RKO (cell line): Measurements from ENCODE around the gene LDHAL6A.

ENCODE experiments used
- DNase-seq: peaks from one replicate; pipeline ENCODE4 v3.0.0-alpha.2; 2016; ENCODE audit warnings: low spot score

Gene LDHAL6A

DNA sequence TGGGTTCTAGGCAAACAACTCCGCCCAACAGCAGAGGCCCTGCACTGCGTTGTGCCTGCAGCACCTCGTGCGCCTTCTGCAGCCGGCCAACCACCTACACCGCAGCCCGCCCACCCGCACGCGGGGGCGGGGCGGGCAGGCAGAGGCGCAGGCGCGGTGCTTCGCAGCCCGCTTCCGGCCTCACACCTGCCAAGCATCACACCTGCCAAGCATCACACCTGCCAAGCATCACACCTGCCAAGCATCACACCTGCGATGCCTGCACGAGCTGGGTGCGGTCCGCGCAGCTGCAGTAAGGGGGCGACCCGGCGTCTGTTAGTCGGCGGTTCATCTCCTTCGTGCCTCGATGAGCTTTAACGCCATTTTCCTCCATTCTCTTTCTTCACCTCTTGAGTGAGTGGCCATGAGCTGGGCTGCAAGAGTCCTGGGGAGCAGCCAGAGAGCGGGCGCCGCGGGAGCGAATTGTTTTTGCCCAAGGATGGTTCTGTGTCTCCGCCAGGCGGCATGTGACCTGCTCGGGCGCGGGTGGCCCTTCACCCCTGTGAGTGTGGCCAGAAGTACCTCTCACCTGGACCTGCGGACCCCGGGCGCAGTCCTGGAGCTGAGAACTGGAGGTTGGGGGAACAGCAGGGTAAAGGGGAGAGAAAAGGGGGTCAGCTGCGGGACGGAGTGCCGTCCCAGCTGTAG lies at the start of gene LDHAL6A:
Gene LDHAL6A (plus strand): TSS at position 171 of the 687 bp plus-strand sequence. CDS start 825 bp downstream, outside the sequence.
- no peak for DNase-seq

DNA sequence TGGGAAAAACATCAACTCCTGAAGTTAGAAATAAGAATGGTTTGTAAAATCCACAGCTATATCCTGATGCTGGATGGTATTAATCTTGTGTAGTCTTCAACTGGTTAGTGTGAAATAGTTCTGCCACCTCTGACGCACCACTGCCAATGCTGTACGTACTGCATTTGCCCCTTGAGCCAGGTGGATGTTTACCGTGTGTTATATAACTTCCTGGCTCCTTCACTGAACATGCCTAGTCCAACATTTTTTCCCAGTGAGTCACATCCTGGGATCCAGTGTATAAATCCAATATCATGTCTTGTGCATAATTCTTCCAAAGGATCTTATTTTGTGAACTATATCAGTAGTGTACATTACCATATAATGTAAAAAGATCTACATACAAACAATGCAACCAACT lies 48.3 kb upstream of the LDHAL6A start:
- peak; percentile 54 for DNase-seq

DNA sequence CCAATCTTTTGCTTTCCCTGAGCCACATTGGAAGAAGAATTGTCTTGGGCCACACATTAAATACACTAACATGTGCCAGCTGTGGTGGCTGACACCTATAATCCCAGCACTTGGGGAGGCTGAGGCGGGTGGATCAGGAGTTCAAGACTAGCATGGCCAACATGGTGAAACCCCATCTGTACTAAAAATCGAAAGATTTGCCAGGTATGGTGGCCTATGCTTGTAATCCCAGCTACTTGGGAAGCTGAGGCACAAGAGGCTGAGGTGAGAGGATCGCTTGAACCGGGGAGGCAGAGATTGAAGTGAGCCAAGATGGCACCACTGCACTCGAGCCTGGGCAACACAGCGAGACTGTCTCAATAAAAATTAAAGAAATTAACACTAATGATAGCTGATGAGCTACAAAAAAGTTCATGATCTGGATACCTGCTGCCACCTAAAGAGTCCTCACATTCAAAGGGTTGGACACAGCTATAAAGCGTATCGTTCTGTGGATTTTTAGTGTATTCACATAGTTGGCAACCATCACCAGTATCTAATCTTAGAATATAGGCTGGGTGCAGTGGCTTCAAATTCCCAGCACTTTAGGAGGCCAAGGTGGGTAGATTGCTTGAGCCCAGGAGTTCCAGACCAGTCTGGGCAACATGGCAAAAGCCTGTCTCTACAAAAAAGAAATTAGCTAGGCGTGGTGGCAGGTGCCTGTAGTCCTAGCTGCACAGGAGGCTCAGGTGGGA lies 46.9 kb upstream of the LDHAL6A start:
- DNase-seq: no peak

DNA sequence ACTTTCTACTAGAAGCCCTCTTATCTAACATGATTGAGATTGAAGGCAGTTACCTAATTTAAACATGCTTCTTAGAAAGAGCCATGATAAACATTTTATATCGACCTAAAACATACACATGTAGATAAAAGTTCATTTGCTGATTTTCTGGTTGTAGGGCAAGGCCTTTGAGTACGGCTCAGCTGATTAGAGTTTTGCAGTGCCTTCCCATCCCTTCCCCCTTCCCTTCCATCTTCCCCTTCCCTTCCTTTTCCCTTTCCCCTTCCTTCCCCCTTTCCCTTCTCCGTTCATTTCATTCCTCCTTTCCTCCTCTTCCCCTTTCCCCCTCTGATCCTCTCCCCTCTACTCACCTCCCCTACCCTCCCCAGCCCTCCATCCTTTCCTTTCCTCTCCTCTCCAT lies 39.2 kb upstream of the LDHAL6A start:
- no peak for DNase-seq

DNA sequence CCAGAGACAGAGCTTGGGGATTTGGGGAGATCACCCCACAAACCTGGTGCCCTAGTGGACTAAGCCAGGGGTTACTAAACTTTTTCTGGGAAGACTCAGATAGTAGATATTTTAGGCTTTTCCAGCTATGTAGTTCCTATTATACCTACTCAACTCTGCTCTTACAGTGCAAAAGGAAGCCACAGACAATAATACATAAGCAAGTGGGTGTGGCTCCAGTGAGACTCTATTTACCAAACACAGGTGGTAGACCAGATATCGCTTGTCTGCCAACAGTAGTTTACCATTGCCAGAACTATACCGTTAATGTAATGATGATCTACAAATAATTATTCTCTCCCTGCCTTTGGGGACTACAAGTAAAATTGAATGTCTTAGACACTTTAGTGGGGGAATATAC lies 36.6 kb upstream of the LDHAL6A start:
- no peak for DNase-seq

DNA sequence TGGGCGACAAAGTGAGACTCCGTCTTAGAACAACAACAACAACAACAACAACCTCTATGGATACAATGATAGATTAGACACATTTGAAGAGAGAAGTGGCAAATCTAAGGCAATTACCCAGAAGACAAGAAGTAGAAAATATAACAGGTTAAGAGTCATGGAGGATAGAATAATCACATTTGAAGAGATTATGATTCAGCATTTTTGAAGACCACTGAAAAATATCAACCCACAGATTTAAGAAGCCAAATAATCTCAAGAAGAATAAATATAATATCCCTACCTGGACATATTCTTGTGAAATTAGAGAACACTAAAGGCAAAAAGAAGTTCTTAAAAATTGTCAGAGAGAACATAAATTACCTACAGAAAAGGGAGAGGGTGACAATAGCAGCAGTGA lies 35.6 kb upstream of the LDHAL6A start:
- no peak for DNase-seq

DNA sequence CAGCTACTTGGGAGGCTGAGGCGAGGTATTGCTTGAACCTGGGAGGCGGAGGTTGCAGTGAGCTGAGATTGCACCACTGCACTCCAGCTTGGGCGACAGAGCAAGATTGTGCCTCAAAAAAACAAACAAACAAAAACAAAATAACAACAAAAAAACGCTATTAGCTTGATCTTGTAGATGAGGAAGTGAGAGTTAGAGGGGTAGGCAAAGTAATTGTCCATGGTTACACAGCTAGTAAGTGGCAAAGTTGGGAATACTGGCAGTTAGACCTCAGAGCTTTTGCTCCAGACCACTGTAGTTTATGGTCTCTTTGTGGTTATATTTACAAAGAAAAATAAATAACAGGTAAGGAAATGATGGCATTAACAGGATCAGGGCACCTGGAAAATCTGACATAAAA lies 28.4 kb upstream of the LDHAL6A start:
- no peak for DNase-seq

DNA sequence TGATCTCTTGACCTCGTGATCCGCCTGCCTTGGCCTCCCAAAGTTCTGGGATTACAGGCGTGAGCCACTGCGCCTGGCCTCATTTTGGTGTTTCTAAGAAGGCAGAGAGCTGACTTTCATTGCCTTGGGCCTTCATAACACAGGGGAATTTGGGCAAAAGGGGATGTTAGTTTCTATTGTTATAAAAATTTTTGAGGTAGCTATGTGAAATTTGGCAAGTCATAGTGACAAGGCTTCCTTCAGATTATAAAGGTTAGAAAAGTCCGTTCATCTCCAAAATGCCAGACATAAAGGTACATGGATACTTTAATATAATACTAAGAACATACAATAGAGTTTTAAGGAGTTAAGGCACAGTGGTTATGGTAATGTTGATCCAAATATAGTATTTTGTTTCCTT lies 26.3 kb upstream of the LDHAL6A start:
- DNase-seq: no peak

DNA sequence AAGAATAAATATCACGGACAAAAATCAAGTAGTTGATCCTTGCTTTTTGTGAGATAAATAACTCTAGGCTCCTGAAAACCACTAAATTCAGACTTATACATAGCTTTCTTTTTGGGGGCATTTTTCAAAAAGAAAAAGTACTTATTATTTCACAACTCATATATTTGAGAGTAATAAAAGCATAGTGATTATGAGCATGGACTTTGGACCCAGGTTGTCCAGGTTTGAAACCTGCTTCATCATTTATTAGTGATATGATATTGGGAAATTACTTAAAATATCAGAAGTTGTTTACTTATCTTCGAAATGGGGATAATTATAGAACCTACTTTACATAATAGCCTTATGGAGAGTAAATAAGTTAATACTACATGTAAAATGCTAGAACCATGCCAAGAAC lies 17.0 kb upstream of the LDHAL6A start:
- no peak for DNase-seq

DNA sequence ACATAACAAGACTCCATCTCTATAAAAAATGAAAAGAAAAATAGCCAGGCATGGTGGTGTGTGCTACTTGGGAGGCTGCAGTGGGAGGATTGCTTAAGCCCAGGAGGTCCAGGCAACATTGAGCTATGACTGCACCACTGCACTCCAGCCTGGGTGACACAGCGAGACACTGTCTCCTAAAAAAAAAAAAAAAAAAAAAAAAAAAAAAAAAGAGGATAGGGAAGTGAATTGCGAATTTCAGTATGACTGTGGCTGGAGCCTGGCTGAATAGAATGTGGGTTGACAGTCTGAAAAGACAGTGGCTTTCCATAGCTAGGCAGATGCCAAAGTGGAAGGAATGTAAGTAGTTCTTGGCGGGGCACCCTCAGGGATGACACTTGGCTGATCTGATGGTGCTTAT lies 6.4 kb upstream of the LDHAL6A start:
- DNase-seq: no peak

DNA sequence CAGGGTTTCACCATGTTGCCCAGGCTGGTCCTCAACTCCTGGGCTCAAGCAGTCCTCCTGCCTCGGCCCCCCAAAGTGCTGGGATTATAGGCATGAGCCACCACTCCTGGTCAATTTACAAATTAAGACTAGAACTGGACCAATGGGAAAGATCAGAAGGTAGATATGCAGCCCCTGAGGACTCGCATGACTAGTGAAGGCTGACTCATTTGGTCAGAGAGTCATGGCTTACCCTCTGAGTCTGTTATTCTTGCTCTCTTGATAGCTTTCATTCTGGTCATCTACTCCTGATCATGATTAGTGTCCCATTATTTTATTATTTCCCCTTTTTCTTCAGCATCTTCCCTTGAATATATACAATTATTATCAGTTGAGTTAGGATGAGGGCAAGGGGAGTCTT lies 2.7 kb upstream of the LDHAL6A start:
- peak; percentile 63 for DNase-seq

DNA sequence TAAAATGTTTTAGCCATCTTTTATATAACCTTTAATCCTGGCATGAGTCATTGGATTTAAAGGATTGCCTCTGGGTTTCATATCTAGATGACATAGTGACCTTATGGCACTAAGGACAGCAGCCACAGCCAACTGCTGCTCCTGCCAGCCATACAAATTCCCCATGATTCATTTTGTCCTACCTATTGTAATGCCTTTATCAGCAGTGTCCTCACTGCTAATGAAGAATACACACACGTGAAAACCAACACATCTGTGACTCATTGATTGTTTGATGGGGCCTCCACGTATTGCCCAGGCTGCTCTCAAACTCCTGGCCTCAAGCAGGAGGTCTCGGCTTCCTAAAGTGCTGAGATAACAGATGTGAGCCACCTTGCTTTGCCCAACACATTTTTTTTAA lies 1.8 kb downstream of the LDHAL6A start:
- DNase-seq: peak; percentile 3

DNA sequence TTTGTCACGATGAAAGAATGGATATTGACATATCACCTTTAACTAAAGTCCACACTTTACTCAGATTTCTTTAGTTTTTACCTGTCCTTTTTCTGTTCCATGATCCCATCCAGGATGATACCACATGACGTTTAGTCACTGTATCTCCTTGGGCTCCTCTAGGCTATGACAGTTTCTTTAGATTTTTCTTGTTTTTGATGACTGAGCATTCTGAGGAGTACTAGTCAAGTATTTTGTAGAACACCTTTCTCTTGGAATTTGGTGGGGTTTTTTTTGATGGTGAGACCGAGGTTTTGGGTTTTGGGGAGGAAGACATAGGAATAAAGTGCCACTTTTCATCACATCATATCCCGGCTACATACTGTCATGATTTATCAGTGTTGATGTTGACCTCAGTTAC lies 4.0 kb downstream of the LDHAL6A start:
- DNase-seq: no peak

DNA sequence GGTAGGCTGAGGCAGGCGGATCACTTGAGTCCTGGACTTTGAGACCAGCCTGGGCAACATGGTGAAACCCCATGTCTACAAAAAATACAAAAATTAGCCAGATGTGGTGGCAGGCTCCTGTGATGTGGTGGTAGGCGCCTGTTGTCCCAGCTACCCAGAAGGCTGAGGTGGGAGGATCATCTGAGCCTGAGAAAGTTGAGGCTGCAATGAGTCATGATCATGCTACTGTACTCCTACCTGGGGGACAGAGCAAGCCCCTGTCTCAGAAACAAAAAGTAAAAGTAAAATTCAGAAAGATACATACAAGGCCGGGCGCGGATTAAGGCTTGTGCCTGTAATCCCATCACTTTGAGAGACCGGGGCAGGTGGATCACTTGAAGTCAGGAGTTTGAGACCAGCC lies 6.3 kb downstream of the LDHAL6A start:
- DNase-seq: no peak

DNA sequence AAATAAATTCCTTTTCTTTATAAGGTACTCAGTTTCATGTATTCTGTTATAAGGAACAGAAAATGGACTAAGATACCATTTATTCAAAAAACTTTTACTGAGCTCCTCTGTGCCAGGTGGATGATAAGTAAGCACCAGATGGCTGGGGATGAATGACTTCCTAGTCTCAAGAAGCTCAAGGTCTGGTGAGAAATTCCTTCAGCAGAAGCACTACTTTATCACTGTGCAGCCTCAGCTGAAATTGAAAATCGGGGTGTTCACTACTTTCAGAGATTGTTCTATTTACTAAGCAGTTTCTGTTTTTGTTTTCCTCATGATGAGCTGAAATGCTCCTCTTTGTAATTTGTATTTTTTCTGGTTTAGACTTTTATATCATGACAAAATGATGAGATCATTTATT lies 7.8 kb downstream of the LDHAL6A start:
- no peak for DNase-seq

DNA sequence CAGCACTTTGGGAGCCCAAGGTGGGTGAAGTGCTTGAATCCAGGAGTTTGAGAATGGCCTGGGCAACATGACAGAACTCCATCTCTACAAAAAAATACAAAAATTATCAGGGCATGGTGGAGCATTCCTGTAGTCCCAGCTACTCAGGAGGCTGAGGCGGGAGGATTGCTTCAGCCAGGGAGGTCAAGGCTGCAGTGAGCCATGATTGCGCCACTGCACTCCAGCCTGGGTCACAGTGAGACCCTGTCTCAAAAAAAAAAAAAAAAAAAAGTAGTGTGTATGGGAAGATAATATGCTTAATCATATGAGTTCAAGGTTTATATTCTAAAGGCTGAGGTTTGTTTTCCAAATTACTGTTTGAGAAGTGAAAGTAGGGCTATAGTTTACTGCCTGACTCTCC lies 10.7 kb downstream of the LDHAL6A start:
- no peak for DNase-seq

DNA sequence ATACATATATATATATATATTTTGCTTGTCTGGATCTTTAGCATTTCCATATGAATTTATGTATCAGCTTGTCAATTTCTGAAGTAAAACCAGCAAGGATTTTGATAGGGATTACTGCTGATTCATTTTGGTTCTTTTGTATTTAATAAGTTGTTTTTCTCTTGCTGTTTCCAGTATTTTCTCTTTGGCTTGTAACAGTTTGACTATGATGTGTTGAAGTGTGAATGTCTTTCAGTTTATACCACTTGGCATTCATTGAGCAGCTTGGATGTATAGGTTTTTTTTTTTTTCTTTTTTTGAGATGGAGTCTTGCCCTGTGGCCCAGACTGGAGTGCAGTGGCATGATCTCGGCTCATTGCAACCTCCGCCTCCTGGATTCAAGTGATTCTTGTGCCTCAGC lies 12.4 kb downstream of the LDHAL6A start:
- no peak for DNase-seq

DNA sequence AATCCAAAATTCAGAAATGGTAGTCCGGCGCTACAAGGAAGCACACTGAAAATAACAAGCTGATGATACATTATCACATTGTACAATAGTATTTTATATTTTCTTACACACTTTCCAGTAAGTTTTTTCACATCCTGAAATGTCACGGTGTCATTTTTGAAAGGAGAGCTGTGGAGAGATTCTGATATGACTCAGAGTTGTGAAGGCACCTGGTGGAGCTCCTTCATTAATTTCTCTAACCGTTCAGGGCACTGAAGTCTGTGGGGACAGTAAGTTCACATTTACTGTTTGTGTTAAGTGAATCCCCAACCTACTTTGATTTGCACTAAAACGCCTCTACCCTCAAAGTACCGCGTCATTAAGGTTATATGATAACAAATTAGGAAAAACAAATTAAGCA lies 13.3 kb downstream of the LDHAL6A start:
- no peak for DNase-seq

DNA sequence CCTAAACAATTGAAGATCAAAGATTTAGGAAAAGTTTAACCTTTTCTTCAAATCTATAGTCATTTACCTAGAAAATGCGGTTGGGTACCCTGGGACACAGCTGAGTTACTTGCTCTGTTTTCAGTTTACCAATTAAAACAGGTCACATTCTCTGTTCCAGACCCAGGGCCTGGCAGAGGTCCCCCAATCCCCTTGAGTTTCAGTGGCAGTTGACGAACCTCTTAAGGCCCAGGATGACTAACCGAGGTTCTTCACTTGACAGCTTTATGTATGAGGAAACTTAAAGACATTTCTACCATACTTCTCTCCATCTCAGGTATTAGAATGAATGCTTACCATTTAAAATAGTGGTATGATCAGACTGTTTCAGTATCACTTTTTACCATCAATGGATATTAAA lies 16.3 kb downstream of the LDHAL6A start:
- no peak for DNase-seq

DNA sequence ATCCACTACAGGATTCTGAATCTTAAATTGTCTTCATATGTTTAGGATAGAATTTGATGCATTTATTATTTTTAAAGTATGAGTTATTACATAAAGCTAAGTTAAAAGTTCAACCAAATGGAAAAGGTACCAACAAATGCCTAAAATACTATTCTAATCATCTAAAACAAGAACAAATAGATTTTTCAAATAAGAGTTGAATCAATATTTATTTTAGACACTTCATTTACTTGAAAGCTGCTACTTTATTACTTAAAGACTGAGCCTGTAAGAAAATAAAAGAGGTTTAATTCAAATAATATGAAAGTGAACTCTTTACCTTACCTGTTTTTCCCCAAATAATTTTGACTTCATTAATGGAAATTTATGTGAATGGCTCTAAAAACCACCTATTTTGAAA lies 16.9 kb downstream of the LDHAL6A start:
- DNase-seq: no peak

DNA sequence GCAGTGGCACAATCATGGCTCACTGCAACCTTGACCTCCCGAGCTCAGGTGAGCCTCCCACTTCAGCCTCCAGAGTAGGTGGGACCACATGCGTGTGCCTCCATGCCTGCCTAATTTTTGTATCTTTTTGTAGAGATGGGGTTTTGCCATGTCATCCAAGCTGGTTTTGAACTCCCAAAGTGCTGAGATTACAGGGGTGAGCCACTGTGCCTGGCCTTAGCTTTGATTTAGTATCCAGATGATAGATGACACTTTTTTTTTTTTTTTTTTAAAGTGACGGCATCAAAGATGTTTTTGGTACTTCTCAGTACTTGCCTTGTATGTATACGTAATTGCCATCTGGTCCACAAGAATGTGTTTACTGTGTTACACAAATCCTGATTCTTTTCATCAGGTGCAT lies 23.4 kb downstream of the LDHAL6A start:
- no peak for DNase-seq

DNA sequence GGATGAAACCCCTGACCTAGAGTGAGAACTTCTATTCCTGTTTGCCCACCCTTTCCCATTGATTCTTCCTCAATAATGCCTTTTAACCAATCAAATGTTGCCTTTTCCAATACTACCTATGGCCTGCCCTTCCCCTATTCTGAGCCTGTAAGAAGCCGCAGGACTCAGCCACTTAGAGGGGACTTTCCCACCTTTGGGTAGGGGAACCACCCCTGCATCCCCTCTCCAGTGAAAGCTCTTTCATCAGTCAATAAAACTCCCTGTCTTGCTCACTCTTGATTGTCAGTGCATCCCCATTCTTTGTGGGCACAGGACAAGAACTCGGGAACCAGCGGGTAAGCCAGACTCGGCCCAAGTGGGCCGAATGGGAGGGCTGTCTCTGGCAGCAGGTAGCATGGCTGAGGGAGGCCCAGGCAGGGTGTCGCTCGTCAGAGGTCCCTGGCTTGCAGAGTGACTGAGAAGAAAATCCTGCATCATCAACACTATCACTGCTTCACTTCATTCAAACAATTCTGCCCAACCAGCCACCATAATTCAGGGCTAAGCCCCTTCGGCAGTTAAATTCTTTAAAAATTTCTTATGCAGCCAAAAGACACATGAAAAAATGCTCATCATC lies 30.4 kb downstream of the LDHAL6A start:
- no peak for DNase-seq

DNA sequence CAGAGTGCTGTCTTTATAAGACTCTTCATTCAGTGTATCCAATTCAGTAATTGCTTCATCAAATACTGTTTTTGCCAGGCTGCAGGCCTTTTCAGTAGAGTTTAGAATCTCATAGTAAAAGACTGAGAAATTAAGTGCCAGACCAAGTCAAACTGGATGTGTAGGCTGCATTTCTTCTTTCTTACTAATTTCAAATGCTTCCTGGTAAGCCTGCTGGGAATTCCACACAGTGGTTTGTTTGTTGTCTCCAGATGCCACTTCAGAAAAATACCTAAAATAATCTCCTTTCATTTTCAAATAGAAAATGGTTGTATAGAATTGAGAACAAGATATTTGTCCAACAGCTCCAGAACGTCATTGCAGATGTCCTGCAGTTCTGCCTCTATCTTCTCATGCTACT lies 34.7 kb downstream of the LDHAL6A start:
- DNase-seq: no peak
